ENCODE data around the gene CEP104.

DNA sequence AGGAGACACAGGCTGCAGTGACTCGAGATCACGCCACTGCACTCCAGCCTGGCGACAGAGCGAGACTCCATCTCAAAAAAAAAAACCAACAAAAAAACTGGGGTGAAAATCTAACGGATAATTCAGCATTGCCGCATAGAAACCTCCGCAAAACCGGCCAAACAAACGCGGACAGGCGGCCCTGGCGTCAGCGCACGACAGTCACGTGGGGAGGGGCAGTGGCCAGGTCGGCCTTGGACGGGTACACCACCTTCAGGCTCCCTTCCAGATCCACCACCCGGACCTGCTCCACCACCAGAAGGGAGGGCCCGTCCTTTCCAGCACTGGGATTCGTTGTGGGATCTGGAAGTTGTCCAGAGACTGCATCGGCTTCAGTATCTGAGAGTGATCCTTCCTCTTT lies 76.1 kb downstream of the CEP104 start:
- TF ChIP-seq ZNF384 (IDR thresholded peaks at IDR 0.05; ENCODE audit: borderline replicate concordance, low read depth, low read length), result no peak
- no peak for TF ChIP-seq EZH2 (IDR thresholded peaks at IDR 0.05; ENCODE audit: borderline replicate concordance, control insufficient read depth, low read depth, low read length)
- TF ChIP-seq CTCF (IDR thresholded peaks at IDR 0.05 in 2 of 3, conservative IDR thresholded peaks at IDR 0.05 in 1 of 3; ENCODE audit: control insufficient read depth in 2 of 3, extremely low read depth in 1 of 3, insufficient read depth in 1 of 3, low read depth in 3 of 3, low read length in 3 of 3), result no peak
- no peak for TF ChIP-seq RELB (IDR thresholded peaks at IDR 0.05; ENCODE audit: low read depth)
- TF ChIP-seq MAX (IDR thresholded peaks at IDR 0.05; ENCODE audit: low read depth, low read length), result no peak
- TF ChIP-seq POLR2A (IDR thresholded peaks at IDR 0.05; ENCODE audit: low read depth, low read length), result no peak
- no peak for TF ChIP-seq SP1 (IDR thresholded peaks at IDR 0.05; ENCODE audit: low read depth, low read length)
- TF ChIP-seq STAT3 (IDR thresholded peaks at IDR 0.05; ENCODE audit: low read depth, low read length), result no peak
- no peak for TF ChIP-seq BRCA1 (IDR thresholded peaks at IDR 0.05; ENCODE audit: low read depth, low read length)
